Lower lobe of right lung (tissue), 2 donors: ENCODE measurements around the gene DOCK6. TPM values are rescaled to one million over a fixed set of nuclear protein-coding genes. Genes with fewer than 3 reads are reported as not detected.

Source experiments
- ATAC-seq, 2 donors: fragments of 200-7000 bp; cut with Tn5 transposase; one replicate each; pipeline ENCODE4 v1.9.1; 2020 to 2022; ENCODE audit warnings: mild to moderate bottlenecking in 2 of 2, moderate library complexity in 2 of 2
- DNase-seq: peaks from one replicate; pipeline ENCODE4 v3.0.0-alpha.2; 2020
- H3K27ac ChIP-seq: fragments of 200-600 bp; one replicate; pipeline ENCODE4 v1.8.0; 2022
- H3K27me3 ChIP-seq: fragments of 200-600 bp; one replicate; pipeline ENCODE4 v1.8.0; 2022; ENCODE audit warnings: low read depth
- H3K36me3 ChIP-seq: fragments of 200-600 bp; one replicate; pipeline ENCODE4 v1.8.0; 2022; ENCODE audit warnings: mild to moderate bottlenecking
- H3K4me1 ChIP-seq: fragments of 200-600 bp; one replicate; pipeline ENCODE4 v1.8.0; 2022
- H3K4me3 ChIP-seq: fragments of 200-600 bp; one replicate; pipeline ENCODE4 v1.8.0; 2022; ENCODE audit warnings: mild to moderate bottlenecking
- H3K9me3 ChIP-seq: fragments of 200-600 bp; one replicate; pipeline ENCODE4 v1.8.0; 2022
- intact Hi-C: fragments of 100-400 bp; cut with DNase I; formaldehyde crosslinking; loops from one replicate; pipeline ENCODE4 v1.11.0; 2022
- total RNA-seq: library from RNA; stranded (reverse); fragmentation: NEBNext Ultra II Directional; extraction: Animal tissue kit (Norgen Biotek cat#: 25700); gene quantifications from one replicate; pipeline ENCODE4 v1.2.1, GENCODE V29; 2021
- TF ChIP-seq, protein P1 (sequence below): fragments of 200-600 bp; IDR thresholded peaks from one replicate; pipeline ENCODE4 v1.8.0; 2022; ENCODE audit warnings: antibody characterized with exemption, mild to moderate bottlenecking
- donor health status: DM: no; HTN: yes; CAD: no; lungs with severe emphysema.

DOCK6 gene
- total RNA-seq, 1 donor from 2014 or later = 106 TPM

GRCh38 chr19:11296264-11296663 lies 33.9 kb upstream of the DOCK6 start:
- DNase-seq (no peak), ATAC-seq (no peak)
- Histone ChIP-seq H3K9me3 (no peaks in the 10 kb centered on the region), H3K27ac (no peak overlapping the region), H3K36me3 (no peaks in the 10 kb centered on the region), H3K4me1 (peaks cover 30% of the 10 kb centered on the region), H3K4me3 (no peak overlapping the region), H3K27me3 (no peaks in the 10 kb centered on the region)
- TF ChIP-seq, protein P1, sequence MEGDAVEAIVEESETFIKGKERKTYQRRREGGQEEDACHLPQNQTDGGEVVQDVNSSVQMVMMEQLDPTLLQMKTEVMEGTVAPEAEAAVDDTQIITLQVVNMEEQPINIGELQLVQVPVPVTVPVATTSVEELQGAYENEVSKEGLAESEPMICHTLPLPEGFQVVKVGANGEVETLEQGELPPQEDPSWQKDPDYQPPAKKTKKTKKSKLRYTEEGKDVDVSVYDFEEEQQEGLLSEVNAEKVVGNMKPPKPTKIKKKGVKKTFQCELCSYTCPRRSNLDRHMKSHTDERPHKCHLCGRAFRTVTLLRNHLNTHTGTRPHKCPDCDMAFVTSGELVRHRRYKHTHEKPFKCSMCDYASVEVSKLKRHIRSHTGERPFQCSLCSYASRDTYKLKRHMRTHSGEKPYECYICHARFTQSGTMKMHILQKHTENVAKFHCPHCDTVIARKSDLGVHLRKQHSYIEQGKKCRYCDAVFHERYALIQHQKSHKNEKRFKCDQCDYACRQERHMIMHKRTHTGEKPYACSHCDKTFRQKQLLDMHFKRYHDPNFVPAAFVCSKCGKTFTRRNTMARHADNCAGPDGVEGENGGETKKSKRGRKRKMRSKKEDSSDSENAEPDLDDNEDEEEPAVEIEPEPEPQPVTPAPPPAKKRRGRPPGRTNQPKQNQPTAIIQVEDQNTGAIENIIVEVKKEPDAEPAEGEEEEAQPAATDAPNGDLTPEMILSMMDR = no peak
- intact Hi-C loops = no loop called here

- Histone ChIP-seq H3K27me3 (no peaks in the 10 kb centered on the region), H3K9me3 (no peaks in the 10 kb centered on the region), H3K27ac (no peak within 1 kb of the TSS), H3K36me3 (no peaks in the 10 kb centered on the region), H3K4me3 (no peak within 1 kb of the TSS), H3K4me1 (peaks cover 30% of the 10 kb centered on the region)
- ATAC-seq (no peak), DNase-seq (no peak)
- intact Hi-C loops = no loop called here
- TF ChIP-seq, protein P1 = no peak
These were observed 33.4 kb upstream of the DOCK6 start, which contains the start of gene TSPAN16 for GRCh38 chr19:11295665-11296245. TSPAN16 (plus strand) TSS chr19:11296160; CDS start chr19:11296298, 138 bp downstream.

DNA sequence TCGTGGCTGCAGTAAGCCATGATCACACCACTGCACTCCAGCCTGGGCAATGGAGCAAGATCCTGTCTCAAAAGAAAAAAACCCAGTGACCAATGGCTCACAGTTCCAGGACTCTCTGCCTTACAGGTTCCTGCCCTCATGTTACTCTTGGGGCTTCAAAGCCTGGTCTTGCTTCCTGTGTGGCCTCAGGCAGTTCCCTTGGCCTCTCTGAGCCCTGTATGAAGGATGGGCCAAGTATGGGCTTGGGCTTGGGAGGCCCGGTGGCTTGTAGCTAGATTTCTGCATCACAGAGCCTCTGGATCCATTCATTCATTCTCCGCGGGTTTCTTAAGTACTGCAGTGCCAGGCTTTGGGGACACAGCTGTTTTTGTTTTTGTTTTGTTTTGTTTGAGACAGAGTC lies 32.9 kb upstream of the DOCK6 start:
- intact Hi-C loops = no loop called here
- peaks cover 30% of the 10 kb centered on the region for H3K4me1 ChIP-seq
- DNase-seq (no peak), ATAC-seq (no peak)
- H3K9me3 ChIP-seq = no peaks in the 10 kb centered on the region
- no peak overlapping the region for H3K27ac ChIP-seq
- H3K27me3 ChIP-seq = no peaks in the 10 kb centered on the region
- TF ChIP-seq, protein P1 = no peak
- no peaks in the 10 kb centered on the region for H3K36me3 ChIP-seq
- H3K4me3 ChIP-seq = no peak overlapping the region

- no peaks in the 10 kb centered on the region for H3K36me3 ChIP-seq
- H3K4me3 ChIP-seq = peak overlapping the region; percentile 38
- peak; percentile 98 to 99 for ATAC-seq
- peak overlapping the region; percentile 49 for H3K27ac ChIP-seq
- DNase-seq = peak; percentile 97
- no peaks in the 10 kb centered on the region for H3K9me3 ChIP-seq
- TF ChIP-seq, protein P1 = peak; percentile 99
- intact Hi-C loops = no loop called here
- H3K4me1 ChIP-seq = peaks cover 30% of the 10 kb centered on the region
- H3K27me3 ChIP-seq = no peaks in the 10 kb centered on the region
These were observed 31.4 kb upstream of the DOCK6 start for GRCh38 chr19:11293433-11294389.

GRCh38 chr19:11291991-11292390 lies 29.7 kb upstream of the DOCK6 start:
- TF ChIP-seq, protein P1 = no peak

More at GRCh38 chr19:11291991-11292390, 29.7 kb upstream of the DOCK6 start:
- Histone ChIP-seq H3K27ac (no peak overlapping the region), H3K4me3 (no peak overlapping the region), H3K27me3 (no peaks in the 10 kb centered on the region), H3K36me3 (no peaks in the 10 kb centered on the region), H3K9me3 (no peaks in the 10 kb centered on the region), H3K4me1 (peaks cover 32% of the 10 kb centered on the region)
- ATAC-seq (no peak), DNase-seq (no peak)
- intact Hi-C loops = no loop called here
